A673 (cell line): ENCODE results near the gene PBX1. TPM values are rescaled to one million over a fixed set of nuclear protein-coding genes. Genes with fewer than 3 reads are reported as not detected.

Source experiments
- BruUV-seq: library from RNA; stranded (reverse); fragments of 400-500 nt; replicated peaks from 2 replicates; lab custom pipeline; 2021; lab: Mats Ljungman, UMichigan
- CTCF ChIA-PET: fragments of 300-600 bp; sonication (Branson Sonifier 250); formaldehyde crosslinking; loops from one replicate; lab custom pipeline; 2022; ENCODE audit warnings: antibody characterized with exemption; lab: Charles Lee
- POLR2A ChIA-PET: fragments of 300-600 bp; sonication (Branson Sonifier 250); formaldehyde crosslinking; loops from one replicate; lab custom pipeline; 2022; ENCODE audit warnings: antibody characterized with exemption; ENCODE audit not compliant: low non-redundant PET; lab: Charles Lee
- DNase-seq: peaks from one replicate; pipeline ENCODE4 v3.0.0-alpha.2; 2015; ENCODE audit warnings: low spot score
- H3K27ac ChIP-seq: fragments of 200-600 bp; sonication (generic); 2 replicates; pipeline ENCODE4 v1.5.1; 2016; ENCODE audit warnings: mixed run types, low read depth, mild to moderate bottlenecking, mixed read lengths, antibody characterized with exemption, low read length; ENCODE audit not compliant: poor library complexity, severe bottlenecking
- H3K27me3 ChIP-seq: fragments of 200-600 bp; sonication (generic); replicated peaks from 2 replicates; pipeline ENCODE4 v1.6.1; 2017; ENCODE audit warnings: mixed run types, low read depth, mild to moderate bottlenecking, mixed read lengths, antibody characterized with exemption, low read length; ENCODE audit not compliant: insufficient read depth, poor library complexity
- H3K36me3 ChIP-seq: fragments of 200-600 bp; sonication (generic); 2 replicates; pipeline ENCODE4 v1.6.1; 2016; ENCODE audit warnings: mixed run types, mild to moderate bottlenecking, mixed read lengths, antibody characterized with exemption, low read length; ENCODE audit not compliant: insufficient read depth, poor library complexity, severe bottlenecking
- H3K4me1 ChIP-seq: fragments of 200-600 bp; sonication (generic); 2 replicates; pipeline ENCODE4 v1.6.1; 2017; ENCODE audit warnings: mixed run types, mild to moderate bottlenecking, mixed read lengths, antibody characterized with exemption, low read length; ENCODE audit not compliant: insufficient read depth, poor library complexity, severe bottlenecking
- H3K4me3 ChIP-seq: fragments of 200-600 bp; sonication (generic); 2 replicates; pipeline ENCODE4 v1.5.1; 2016; ENCODE audit warnings: low read depth, mixed run types, mild to moderate bottlenecking, mixed read lengths, low read length; ENCODE audit not compliant: poor library complexity, severe bottlenecking
- H3K9me3 ChIP-seq: fragments of 200-600 bp; sonication (generic); 2 replicates; pipeline ENCODE4 v1.6.1; 2016; ENCODE audit warnings: mixed run types, low read depth, mild to moderate bottlenecking, mixed read lengths, antibody characterized with exemption, low read length; ENCODE audit not compliant: poor library complexity, severe bottlenecking
- CTCF ChIP-seq: fragments of 300-800, 200-600 bp; sonication (generic); conservative IDR thresholded peaks from 2 replicates; pipeline ENCODE4 v1.5.1; 2017; ENCODE audit warnings: low read depth, mild to moderate bottlenecking, antibody characterized with exemption, low read length, moderate library complexity, mixed read lengths
- EZH2 ChIP-seq: fragments of 200-600 bp; sonication (generic); IDR thresholded peaks from 2 replicates; pipeline ENCODE4 v1.6.1; 2017; ENCODE audit warnings: borderline replicate concordance, low read depth, mild to moderate bottlenecking, mixed read lengths, antibody characterized with exemption, low read length; ENCODE audit not compliant: poor library complexity, severe bottlenecking
- intact Hi-C: fragments of 100-400 bp; cut with micrococcal nuclease; formaldehyde crosslinking; loops from one replicate; pipeline ENCODE4 v1.10.0; 2022; ENCODE audit not compliant: unreplicated experiment
- total RNA-seq: library from RNA; stranded (reverse); gene quantifications from 2 replicates; pipeline ENCODE4 v1.2.3, GENCODE V29; 2021

The PBX1 gene
- total RNA-seq, 1 experiment from 2014 or later = 51.5 TPM

DNA sequence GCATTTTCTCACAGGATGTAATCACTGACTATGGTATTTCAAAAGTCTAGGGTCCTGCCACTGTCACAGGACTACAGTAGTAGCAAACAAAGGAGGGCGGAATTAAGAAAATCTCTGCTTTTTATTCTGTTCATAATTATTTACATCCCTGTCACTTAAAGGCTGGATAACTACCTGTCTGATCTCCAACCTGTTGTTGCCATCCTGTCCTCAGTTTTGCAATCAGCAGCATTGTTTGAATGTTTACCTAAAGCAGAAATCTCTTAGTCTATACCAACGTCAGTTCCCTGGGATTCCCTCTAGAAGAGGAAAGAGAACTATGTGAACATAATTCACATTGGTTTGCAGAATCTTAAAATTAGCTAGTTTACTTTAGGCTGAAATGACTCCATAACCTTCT, 218.5 kb downstream of the PBX1 start:
- no peak overlapping the region for H3K27ac ChIP-seq
- no TSS peak for BruUV-seq
- no peaks in the 10 kb centered on the region for H3K27me3 ChIP-seq
- no peaks in the 10 kb centered on the region for H3K36me3 ChIP-seq
- no peak for DNase-seq
- TF ChIP-seq CTCF = no peak
- no peak for TF ChIP-seq EZH2
- H3K4me1 ChIP-seq = peaks cover 17% of the 10 kb centered on the region
- ChIA-PET CTCF (no interaction called here), POLR2A (no interaction called here)
- intact Hi-C loops = loop anchor here (5.0 kb wide), 1 partner anchor 70 kb away; no protein-coding TSS in a partner anchor
- no peak overlapping the region for H3K4me3 ChIP-seq
- H3K9me3 ChIP-seq = no peaks in the 10 kb centered on the region

DNA sequence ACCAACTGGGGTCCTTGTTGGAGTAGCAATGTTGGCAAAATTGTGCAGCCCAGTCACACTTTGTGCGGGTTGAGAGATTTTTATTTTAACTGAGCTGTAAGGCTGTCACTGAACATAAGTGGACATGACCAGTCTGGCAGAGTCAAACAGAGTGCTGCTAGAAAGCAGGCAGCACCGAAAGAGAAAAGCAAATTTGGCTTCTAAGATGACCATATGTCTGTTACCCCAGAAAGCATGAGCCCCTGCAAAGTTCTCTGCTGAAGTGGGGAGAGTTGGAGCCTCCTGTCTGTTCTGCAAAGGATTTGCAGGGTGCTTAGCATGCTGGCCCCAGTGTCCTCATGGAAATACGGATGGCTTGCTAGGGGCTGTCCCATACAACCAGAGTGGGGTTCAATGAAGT, 220.4 kb downstream of the PBX1 start:
- no peak for TF ChIP-seq CTCF
- no peak for TF ChIP-seq EZH2
- Histone ChIP-seq H3K9me3 (no peaks in the 10 kb centered on the region), H3K27me3 (no peaks in the 10 kb centered on the region), H3K4me1 (peaks cover 13% of the 10 kb centered on the region), H3K27ac (no peak overlapping the region), H3K4me3 (no peak overlapping the region), H3K36me3 (no peaks in the 10 kb centered on the region)
- CTCF ChIA-PET = no interaction called here
- no peak for DNase-seq
- intact Hi-C loops = loop anchor here (5.0 kb wide), 1 partner anchor 72 kb away; no protein-coding TSS in a partner anchor
- POLR2A ChIA-PET = no interaction called here
- no TSS peak for BruUV-seq

DNA sequence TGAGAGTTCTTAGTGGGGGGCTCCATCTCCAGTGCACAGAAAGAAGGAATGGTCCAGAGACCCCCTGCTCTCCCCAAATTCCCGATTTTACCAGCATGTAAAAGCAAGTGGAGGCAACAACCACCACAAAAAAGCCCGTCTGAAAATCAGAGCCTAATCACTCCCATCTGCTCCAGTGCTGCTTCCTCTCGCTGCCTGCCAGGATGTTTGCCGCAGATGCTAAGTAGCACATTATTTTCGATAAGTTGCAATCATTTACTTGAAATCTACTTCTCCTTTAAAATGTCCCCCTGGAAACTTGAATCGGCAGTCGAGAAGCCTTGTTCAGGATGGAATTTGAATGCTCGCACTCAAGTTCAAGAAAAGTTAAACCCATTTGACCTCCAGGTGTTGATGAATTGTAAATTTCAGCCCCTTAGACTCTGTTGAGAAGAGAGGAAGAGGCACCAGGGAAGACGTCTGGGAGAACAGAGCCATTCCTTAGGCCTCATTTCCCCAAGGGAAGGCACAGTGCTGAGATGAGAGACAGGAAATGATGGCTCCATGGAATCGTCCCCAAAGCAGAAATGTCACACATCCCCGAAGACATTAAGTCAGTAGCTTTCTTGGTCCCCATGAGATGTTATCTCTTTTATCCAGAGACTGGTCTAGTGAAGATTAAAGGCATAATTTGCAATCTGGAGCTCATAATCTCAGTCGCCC, 221.3 kb downstream of the PBX1 start:
- ChIA-PET CTCF (no interaction called here), POLR2A (no interaction called here)
- no peak for DNase-seq
- no peaks in the 10 kb centered on the region for H3K27me3 ChIP-seq
- H3K27ac ChIP-seq = no peak overlapping the region
- TF ChIP-seq EZH2 (no peak), CTCF (no peak)
- H3K9me3 ChIP-seq = no peaks in the 10 kb centered on the region
- peaks cover 5% of the 10 kb centered on the region for H3K4me1 ChIP-seq
- intact Hi-C loops = loop anchor here (5.0 to 10.0 kb wide), 3 partner anchors 158 to 625 kb away; no protein-coding TSS in a partner anchor
- H3K36me3 ChIP-seq = no peaks in the 10 kb centered on the region
- no peak overlapping the region for H3K4me3 ChIP-seq
- no TSS peak for BruUV-seq
